GM12891 (cell line): Measurements from ENCODE around the gene RHOT1.
A peak's percentile ranks its signal among the peaks of the same experiment; 100 is the strongest.
"Not testable (repeated sequence)": the region's sequence is repeated elsewhere in the genome, so short reads cannot be mapped to it uniquely, and the experiment has no call there.

ENCODE experiments used
- DNase-seq: peaks from one replicate; pipeline ENCODE4 v3.0.0; 2011; ENCODE audit warnings: low spot score; ENCODE audit not compliant: insufficient read length
- FAIRE-seq: peaks from 2 replicates; lab custom pipeline; 2011; peaks lifted over from hg19 to GRCh38; lab: Jason Lieb, UNC
- PAX5 ChIP-seq: IDR thresholded peaks from 2 replicates; pipeline ENCODE4 v1.6.1; 2011; ENCODE audit warnings: low read length, moderate library complexity, mild to moderate bottlenecking; ENCODE audit not compliant: insufficient read depth, severe bottlenecking
- POLR2A ChIP-seq: IDR thresholded peaks from 2 replicates; pipeline ENCODE4 v1.6.1; 2011; ENCODE audit warnings: low read depth, low read length, control low read depth
- POLR2AphosphoS5 ChIP-seq: IDR thresholded peaks from 2 replicates; pipeline ENCODE4 v1.6.1; 2011; ENCODE audit warnings: low read depth, low read length, control low read depth
- POU2F2 ChIP-seq: IDR thresholded peaks from 2 replicates; pipeline ENCODE4 v1.6.1; 2011; ENCODE audit warnings: low read depth, mild to moderate bottlenecking, control low read depth, low read length, moderate library complexity
- SPI1 ChIP-seq: IDR thresholded peaks from 2 replicates; pipeline ENCODE4 v1.6.1; 2011; ENCODE audit warnings: low read depth, low read length, control low read depth
- TAF1 ChIP-seq: IDR thresholded peaks from 2 replicates; pipeline ENCODE4 v1.6.1; 2011; ENCODE audit warnings: low read depth, low read length, control low read depth

Gene RHOT1

DNA sequence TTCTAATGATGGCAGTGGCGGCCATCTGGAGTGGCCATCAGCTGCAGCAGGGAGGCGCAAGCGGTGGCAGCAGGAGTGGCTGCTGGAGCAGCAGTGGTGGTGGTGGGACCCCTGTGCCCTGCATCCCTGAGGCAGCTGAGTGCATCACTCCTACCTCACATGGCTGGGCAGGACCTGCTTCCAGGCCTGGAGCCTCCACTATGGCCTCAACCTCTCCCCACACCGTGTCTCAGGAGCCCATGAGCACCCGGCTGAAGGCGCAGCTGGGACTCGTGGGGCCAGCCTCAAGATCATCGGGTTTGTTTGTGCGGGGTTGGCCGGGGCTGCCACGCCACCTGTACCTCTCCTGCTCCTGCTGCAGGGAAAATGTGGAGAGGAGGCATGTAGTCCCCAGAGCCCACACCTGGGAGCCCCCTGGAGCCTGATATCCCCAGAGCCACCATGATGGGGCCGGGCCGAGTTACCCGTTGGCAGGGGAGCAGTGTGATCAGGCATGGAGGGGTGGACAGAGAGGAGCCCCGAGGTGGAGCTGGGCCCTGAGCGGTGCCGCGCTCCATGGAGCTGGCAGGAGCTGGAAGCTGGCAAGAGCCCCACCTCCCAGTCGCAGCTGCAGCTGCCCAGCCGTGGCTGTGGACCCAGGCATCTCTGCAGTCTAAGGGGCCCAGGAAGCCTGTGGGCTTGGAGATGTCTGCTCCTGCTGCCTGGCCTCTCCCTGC is 16.7 kb downstream of the RHOT1 start:
- no peak for DNase-seq
- TF ChIP-seq POLR2AphosphoS5 (no peak), POU2F2 (no peak), POLR2A (no peak), PAX5 (no peak), TAF1 (no peak)
- no peak for FAIRE-seq

GRCh38 chr17:32159586-32160438 is 17.5 kb downstream of the RHOT1 start:
- DNase-seq (no peak), FAIRE-seq (no peak)
- no peak for TF ChIP-seq POLR2AphosphoS5
- TF ChIP-seq PAX5: no peak
- TF ChIP-seq TAF1: no peak
- TF ChIP-seq POU2F2: no peak
- no peak for TF ChIP-seq SPI1
- TF ChIP-seq POLR2A: no peak

DNA sequence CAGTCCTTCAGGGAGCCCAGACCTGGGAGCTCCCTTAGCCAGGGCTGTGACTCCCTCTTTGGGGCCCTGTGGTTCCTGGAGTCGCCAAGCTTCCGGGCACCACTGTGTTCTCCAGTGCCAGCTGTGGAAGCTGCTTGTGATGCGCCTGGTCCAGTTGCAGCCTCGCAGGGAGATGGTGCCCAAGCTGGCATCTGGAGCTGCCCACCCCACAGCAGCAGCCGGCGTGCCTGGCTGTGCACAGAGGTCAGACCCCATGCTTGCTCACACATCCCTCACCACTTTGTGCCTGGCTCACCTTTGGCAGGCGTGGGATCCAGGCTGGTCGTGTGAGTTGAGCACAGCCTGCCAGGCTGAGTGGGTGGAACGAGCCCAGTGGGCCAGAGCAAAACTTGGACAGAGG is 18.2 kb downstream of the RHOT1 start:
- DNase-seq (no peak), FAIRE-seq (no peak)
- TF ChIP-seq POU2F2 (no peak), POLR2A (no peak), SPI1 (no peak), TAF1 (no peak), POLR2AphosphoS5 (no peak), PAX5 (no peak)

DNA sequence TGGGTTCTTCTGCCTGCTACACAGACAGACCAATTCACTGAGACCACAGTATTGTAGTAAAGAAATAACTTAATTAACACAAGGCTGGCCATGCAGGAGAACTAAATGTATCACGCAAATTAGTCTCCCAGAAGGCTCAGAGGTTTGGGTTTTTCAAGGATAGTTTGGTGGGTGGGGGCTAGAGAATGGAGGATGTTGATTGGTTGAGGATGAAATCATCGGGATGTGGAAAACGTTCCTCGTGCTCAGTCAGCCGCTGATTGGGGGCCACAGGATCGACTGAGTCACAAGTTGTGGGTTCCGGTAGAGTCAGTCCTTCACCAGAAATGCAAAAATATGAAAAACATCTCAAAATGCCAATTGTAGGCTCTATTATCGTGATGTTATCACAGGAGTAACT is 18.7 kb downstream of the RHOT1 start:
- no peak for TF ChIP-seq POU2F2
- no peak for TF ChIP-seq PAX5
- no peak for TF ChIP-seq POLR2AphosphoS5
- no peak for TF ChIP-seq TAF1
- no peak for TF ChIP-seq POLR2A
- no peak for TF ChIP-seq SPI1
- DNase-seq (no peak), FAIRE-seq (no peak)

- TF ChIP-seq PAX5: no peak
- no peak for TF ChIP-seq SPI1
- no peak for TF ChIP-seq POU2F2
- TF ChIP-seq POLR2AphosphoS5: no peak
- no peak for DNase-seq
- FAIRE-seq: no peak
These were observed 19.4 kb downstream of the RHOT1 start for GRCh38 chr17:32161506-32162365.

DNA sequence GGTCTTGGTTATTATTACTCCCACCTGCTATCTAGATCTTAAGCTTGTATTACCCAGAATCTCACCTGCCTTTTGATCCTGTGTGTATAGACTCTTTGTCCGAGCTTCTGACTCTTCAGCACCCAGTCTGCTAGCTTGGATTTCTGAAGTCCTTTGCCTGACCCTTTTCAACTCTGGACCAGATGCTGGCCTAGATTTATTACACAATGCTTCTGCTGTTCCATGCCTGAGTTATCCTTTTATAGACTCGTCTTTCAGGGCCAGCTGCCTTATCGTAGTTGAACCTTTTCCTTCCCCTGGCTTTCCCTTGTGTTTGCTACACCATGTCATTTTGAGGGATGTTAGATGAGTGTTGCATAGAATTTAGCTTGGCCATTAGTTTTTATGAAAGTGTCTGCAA is 32.6 kb downstream of the RHOT1 start:
- DNase-seq (no peak), FAIRE-seq (peak; percentile 33)
- TF ChIP-seq POLR2AphosphoS5 (no peak), TAF1 (no peak), POLR2A (no peak), PAX5 (no peak), SPI1 (no peak), POU2F2 (no peak)

DNA sequence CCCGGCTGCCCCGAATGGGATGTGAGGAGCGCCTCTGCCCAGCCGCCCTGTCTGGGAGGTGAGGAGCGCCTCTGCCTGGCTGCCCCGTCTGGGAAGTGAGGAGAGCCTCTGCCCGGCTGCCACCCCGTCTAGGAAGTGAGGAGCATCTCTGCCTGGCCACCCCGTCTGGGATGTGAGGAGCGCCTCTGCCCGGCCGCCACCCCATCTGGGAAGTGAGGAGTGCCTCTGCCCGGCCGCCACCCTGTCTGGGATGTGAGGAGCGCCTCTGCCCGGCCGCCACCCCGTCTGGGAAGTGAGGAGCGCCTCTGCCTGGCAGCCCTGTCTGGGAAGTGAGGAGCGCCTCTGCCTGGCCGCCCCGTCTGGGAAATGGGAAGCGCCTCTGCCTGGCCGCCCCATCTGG is 36.4 kb downstream of the RHOT1 start:
- DNase-seq, FAIRE-seq: not testable (repeated sequence)

- DNase-seq, FAIRE-seq: not testable (repeated sequence)
These were observed 36.8 kb downstream of the RHOT1 start for GRCh38 chr17:32179103-32179502.

DNA sequence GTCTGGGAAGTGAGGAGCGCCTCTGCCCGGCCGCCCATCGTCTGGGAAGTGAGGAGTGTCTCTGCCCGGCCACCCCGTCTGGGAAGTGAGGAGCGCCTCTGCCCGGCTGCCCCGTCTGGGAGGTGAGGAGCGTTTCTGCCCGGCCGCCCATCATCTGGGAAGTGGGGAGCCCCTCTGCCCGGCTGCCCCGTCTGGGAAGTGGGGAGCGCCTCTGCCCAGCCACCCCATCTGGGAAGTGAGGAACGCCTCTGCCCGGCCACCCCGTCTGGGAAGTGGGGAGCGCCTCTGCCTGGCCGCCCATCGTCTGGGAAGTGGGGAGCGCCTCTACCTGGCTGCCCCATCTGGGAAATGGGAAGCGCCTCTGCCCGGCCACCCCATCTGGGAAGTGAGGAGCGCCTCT is 37.2 kb downstream of the RHOT1 start:
- FAIRE-seq, DNase-seq: not testable (repeated sequence)

DNA sequence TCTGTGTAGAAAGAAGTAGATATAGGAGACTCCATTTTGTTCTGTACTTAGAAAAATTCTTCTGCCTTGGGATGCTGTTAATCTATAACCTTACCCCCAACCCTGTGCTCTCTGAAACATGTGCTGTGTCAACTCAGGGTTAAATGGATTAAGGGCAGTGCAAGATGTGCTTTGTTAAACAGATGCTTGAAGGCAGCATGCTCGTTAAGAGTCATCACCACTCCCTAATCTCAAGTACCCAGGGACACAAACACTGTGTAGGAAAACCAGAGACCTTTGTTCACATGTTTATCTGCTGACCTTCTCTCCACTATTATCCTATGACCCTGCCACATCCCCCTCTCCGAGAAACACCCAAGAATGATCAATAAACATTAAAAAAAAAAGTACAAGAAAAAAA is 38.0 kb downstream of the RHOT1 start:
- not testable (repeated sequence) for FAIRE-seq, DNase-seq
